Thoracic aorta (tissue), 2 donors: ENCODE measurements around the gene SORCS1. TPM values are rescaled to one million over a fixed set of nuclear protein-coding genes. Genes with fewer than 3 reads are reported as not detected.

ENCODE experiments used
- ATAC-seq: fragments of 150-250 bp; one replicate; pipeline ENCODE4 v1.8.0; 2017; ENCODE audit warnings: low read depth; ENCODE audit not compliant: insufficient number of reproducible peaks, low FRiP score
- DNase-seq: peaks from one replicate; pipeline ENCODE4 v3.0.0-alpha.2; 2020; ENCODE audit warnings: low spot score
- H3K27ac ChIP-seq, 2 donors: fragments of 200-600 bp; sonication (generic); 1 replicate in 1 of 2; 2 replicates in 1 of 2; pipeline ENCODE4 v1.5.1; 2016; ENCODE audit warnings: mild to moderate bottlenecking in 2 of 2, moderate library complexity in 2 of 2
- H3K27me3 ChIP-seq: fragments of 200-600 bp; sonication (generic); replicated peaks from 2 replicates; pipeline ENCODE4 v1.6.0; 2016; ENCODE audit warnings: mild to moderate bottlenecking; ENCODE audit not compliant: insufficient read depth
- H3K36me3 ChIP-seq: fragments of 200-600 bp; sonication (generic); one replicate; pipeline ENCODE4 v1.5.1; 2016
- H3K4me1 ChIP-seq, 2 donors: fragments of 200-600 bp; sonication (generic); 1 replicate in 1 of 2; 2 replicates in 1 of 2; pipeline versions ENCODE4 v1.5.1 to v1.6.0; 2016; ENCODE audit warnings: low read depth in 2 of 2, mild to moderate bottlenecking in 1 of 2; ENCODE audit not compliant: control insufficient read depth in 1 of 2
- H3K4me3 ChIP-seq: fragments of 200-600 bp; sonication (generic); 2 replicates; pipeline ENCODE4 v1.5.1; 2016; ENCODE audit warnings: mild to moderate bottlenecking
- H3K9me3 ChIP-seq: fragments of 200-600 bp; sonication (generic); 2 replicates; pipeline ENCODE4 v1.5.1; 2016
- total RNA-seq, 2 donors: library from RNA; depleted of rRNA; stranded (reverse); fragments of >200 nt; gene quantifications; one replicate each; pipeline versions ENCODE4 v1.1.0 to v1.2.3, GENCODE V29; 2016
- TF ChIP-seq, protein P1 (sequence below): fragments of 200-600 bp; sonication (generic); IDR thresholded peaks from one replicate; pipeline ENCODE4 v1.5.1; 2019; ENCODE audit warnings: antibody characterized with exemption

Gene SORCS1
- total RNA-seq, 2 donors from 2014 or later = 0.27 to 1.1 TPM

DNA sequence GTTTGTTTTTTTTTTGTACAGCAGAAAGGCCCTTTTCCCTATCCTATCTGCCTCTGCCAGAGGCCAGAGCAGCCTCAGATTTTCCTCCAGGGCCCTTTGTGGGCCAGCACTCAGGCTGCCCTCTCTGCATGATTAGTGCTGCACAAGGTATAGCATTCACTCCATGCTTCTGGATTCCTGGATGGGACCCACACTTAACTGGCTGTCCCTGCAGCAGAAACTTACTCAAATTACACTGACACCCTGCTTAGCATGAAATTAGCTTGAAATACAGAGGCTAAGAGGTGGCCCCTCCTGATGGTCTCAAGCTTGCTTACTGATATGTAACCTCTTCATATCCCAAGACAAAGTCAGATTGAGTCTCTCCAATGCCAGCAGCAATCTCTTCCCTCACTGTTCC, 239.3 kb downstream of the SORCS1 start:
- H3K27ac ChIP-seq = no peak overlapping the region
- ATAC-seq = no peak

DNA sequence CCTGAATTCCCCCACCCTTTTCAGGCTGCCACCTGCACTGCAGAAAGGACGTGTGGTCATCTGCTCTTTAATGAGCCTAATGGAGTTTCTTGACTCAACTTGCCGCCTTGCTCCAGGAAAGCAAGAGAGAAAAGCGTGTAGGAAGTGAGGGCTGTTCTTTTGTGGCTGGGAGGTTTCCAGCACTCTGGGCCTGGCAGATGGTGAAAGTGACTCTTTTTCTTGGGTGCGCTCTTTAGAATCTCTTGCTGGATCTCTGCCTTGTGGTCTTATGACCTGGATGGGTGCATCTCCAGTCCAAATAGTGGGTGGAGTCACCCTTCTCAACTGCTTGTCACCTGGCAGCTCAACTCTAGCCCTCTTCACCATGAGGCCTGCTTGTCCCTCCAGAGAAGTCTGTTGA, 244.0 kb downstream of the SORCS1 start:
- no peaks in the 10 kb centered on the region for H3K36me3 ChIP-seq
- TF ChIP-seq, protein P1, sequence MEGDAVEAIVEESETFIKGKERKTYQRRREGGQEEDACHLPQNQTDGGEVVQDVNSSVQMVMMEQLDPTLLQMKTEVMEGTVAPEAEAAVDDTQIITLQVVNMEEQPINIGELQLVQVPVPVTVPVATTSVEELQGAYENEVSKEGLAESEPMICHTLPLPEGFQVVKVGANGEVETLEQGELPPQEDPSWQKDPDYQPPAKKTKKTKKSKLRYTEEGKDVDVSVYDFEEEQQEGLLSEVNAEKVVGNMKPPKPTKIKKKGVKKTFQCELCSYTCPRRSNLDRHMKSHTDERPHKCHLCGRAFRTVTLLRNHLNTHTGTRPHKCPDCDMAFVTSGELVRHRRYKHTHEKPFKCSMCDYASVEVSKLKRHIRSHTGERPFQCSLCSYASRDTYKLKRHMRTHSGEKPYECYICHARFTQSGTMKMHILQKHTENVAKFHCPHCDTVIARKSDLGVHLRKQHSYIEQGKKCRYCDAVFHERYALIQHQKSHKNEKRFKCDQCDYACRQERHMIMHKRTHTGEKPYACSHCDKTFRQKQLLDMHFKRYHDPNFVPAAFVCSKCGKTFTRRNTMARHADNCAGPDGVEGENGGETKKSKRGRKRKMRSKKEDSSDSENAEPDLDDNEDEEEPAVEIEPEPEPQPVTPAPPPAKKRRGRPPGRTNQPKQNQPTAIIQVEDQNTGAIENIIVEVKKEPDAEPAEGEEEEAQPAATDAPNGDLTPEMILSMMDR = no peak
- no peaks in the 10 kb centered on the region for H3K4me1 ChIP-seq
- H3K9me3 ChIP-seq = no peaks in the 10 kb centered on the region
- H3K27ac ChIP-seq = no peak overlapping the region
- no peak overlapping the region for H3K4me3 ChIP-seq
- no peak for DNase-seq
- no peak for ATAC-seq
- no peaks in the 10 kb centered on the region for H3K27me3 ChIP-seq

More for the DNA sequence above, 239.3 kb downstream of the SORCS1 start:
- TF ChIP-seq, protein P1 = no peak
- Histone ChIP-seq H3K4me3 (no peak overlapping the region), H3K4me1 (no peaks in the 10 kb centered on the region), H3K9me3 (no peaks in the 10 kb centered on the region), H3K36me3 (no peaks in the 10 kb centered on the region), H3K27me3 (no peaks in the 10 kb centered on the region)
- DNase-seq = no peak

DNA sequence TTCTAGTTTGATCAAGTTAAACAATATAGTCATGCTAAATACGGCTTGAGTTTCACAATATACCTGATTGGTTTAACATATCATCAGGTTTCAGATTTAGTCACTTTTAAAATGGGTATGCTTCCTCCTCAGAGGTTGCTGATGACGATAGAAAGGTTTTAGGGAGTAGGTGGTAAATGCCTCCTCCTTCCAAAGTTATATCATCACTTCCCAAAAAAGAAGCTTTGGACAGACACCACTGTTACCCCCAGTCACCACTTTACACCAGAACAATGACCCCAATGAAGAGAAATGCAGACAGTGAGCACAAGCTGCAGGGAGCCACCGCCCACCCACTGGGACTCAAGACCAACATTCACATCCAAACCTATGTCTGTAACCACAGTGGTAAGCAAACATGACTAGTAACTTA, 244.6 kb downstream of the SORCS1 start:
- H3K4me1 ChIP-seq = no peaks in the 10 kb centered on the region
- no peak for DNase-seq
- no peak overlapping the region for H3K4me3 ChIP-seq
- ATAC-seq = no peak
- no peaks in the 10 kb centered on the region for H3K36me3 ChIP-seq
- TF ChIP-seq, protein P1 = no peak
- H3K27ac ChIP-seq = no peak overlapping the region
- no peaks in the 10 kb centered on the region for H3K9me3 ChIP-seq
- no peaks in the 10 kb centered on the region for H3K27me3 ChIP-seq

DNA sequence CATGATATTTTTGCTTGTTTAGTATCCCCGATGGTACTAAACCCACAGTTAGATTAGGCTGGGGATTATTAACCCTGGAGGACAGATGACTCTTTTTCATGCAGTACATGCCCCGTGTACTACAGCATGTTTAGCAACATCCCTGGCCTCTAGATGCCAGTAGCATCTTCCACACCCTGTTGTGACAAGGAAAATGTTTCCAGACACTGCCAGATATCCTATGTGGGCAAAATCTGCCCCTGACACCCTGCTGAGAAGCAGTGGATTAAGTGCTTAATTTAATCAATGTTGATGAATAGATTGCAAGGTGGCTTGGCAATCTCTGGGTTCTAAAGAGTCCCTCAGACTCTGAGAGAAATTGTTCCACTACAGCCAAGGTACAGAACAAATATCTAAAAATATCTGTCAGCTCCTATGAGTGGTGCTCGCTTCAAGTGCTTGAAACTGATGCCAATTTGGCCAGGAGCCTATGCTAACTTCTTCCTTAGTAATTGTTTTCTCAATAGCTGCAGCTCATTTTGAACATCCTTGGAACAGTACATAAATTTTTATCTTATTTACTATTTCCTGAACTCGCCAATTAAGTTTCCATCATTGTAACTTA, 247.0 kb downstream of the SORCS1 start:
- Histone ChIP-seq H3K4me1 (no peaks in the 10 kb centered on the region), H3K9me3 (no peaks in the 10 kb centered on the region), H3K4me3 (no peak overlapping the region), H3K36me3 (no peaks in the 10 kb centered on the region), H3K27ac (no peak overlapping the region), H3K27me3 (no peaks in the 10 kb centered on the region)
- TF ChIP-seq, protein P1 = no peak
- no peak for ATAC-seq
- DNase-seq = no peak

DNA sequence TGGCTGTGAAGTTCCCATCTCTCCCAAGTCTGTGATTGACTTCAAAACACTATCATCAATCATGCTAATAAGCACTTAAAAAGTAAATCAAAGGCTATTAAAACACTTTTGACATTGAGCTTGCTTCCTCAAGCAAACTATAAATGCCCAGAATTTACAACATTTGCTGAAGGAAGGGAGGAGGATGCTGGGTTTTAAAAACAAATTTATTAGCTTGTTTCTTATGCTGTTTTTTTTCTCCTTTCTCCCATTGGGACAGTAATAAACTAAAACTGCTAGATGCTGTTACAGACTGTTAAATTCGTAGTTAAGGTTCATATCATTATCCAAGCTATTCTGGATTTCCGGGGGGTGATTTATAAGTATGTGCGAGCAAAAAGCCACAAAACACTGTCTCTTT, 250.5 kb downstream of the SORCS1 start:
- ATAC-seq (no peak), DNase-seq (no peak)
- TF ChIP-seq, protein P1 = no peak
- Histone ChIP-seq H3K27ac (no peak overlapping the region), H3K27me3 (no peaks in the 10 kb centered on the region), H3K36me3 (no peaks in the 10 kb centered on the region), H3K4me1 (no peaks in the 10 kb centered on the region), H3K9me3 (no peaks in the 10 kb centered on the region), H3K4me3 (no peak overlapping the region)
